K562 (cell line): ENCODE data around the gene ISYNA1. TPM values are rescaled to one million over a fixed set of nuclear protein-coding genes. Genes with fewer than 3 reads are reported as not detected.
A peak's percentile ranks its signal among the peaks of the same experiment; 100 is the strongest.

ENCODE experiments used
- ETV1 ChIP-seq: fragments of 450-650 bp; conservative IDR thresholded peaks from 2 replicates; pipeline ENCODE4 v1.6.1; 2016; ENCODE audit warnings: missing genetic modification characterization, control low read depth, low read depth, missing compliant biosample characterization
- ETV5 ChIP-seq: sonication (generic); formaldehyde crosslinking; IDR thresholded peaks from 2 replicates; pipeline ENCODE4 v1.4.0; 2020; ENCODE audit warnings: low read depth, mild to moderate bottlenecking, missing genetic modification reagents
- HCFC1 ChIP-seq: IDR thresholded peaks from 2 replicates; pipeline ENCODE4 v1.6.1; 2012; ENCODE audit warnings: low read depth, low read length, improper control_type of control experiment
- KAT8 ChIP-seq: fragments of 450-650 bp; IDR thresholded peaks from 2 replicates; pipeline ENCODE4 v1.6.1; 2016; ENCODE audit warnings: low read depth, mild to moderate bottlenecking
- MIER1 ChIP-seq: fragments of 450-650 bp; IDR thresholded peaks from 2 replicates; pipeline ENCODE4 v1.6.1; 2016; ENCODE audit warnings: antibody characterized with exemption, mild to moderate bottlenecking, low read depth
- NFIC ChIP-seq: fragments of 450-650 bp; IDR thresholded peaks from 2 replicates; pipeline ENCODE4 v1.6.1; 2017; ENCODE audit warnings: mild to moderate bottlenecking, inconsistent platforms
- SAP30 ChIP-seq: fragments of 200-600 bp; sonication (generic); IDR thresholded peaks from 2 replicates; pipeline ENCODE4 v1.6.1; 2012; ENCODE audit warnings: borderline replicate concordance, low read depth, mild to moderate bottlenecking, moderate library complexity, low read length, control low read depth, inconsistent platforms; ENCODE audit not compliant: insufficient read depth, poor library complexity, severe bottlenecking
- SMAD4 ChIP-seq: fragments of 250-450 bp; sonication (Bioruptor Pico); conservative IDR thresholded peaks from 2 replicates; pipeline ENCODE4 v1.8.0; 2021; ENCODE audit warnings: inconsistent platforms, mild to moderate bottlenecking, moderate library complexity
- SP2 ChIP-seq: IDR thresholded peaks from 2 replicates; pipeline ENCODE4 v1.6.1; 2011; ENCODE audit warnings: mild to moderate bottlenecking, low read depth, low read length, moderate library complexity; ENCODE audit not compliant: poor library complexity, severe bottlenecking; ENCODE audit errors: extremely low read depth
- SUPT5H ChIP-seq: fragments of 450-650 bp; IDR thresholded peaks from 2 replicates; pipeline ENCODE4 v1.6.1; 2016
- ZNF347 ChIP-seq: fragments of 450-650 bp; formaldehyde crosslinking; IDR thresholded peaks from 2 replicates; pipeline ENCODE4 v1.4.0; 2020; ENCODE audit warnings: low read depth, mild to moderate bottlenecking, moderate library complexity
- ZNF707 ChIP-seq: fragments of 250-450 bp; sonication (Bioruptor Pico); conservative IDR thresholded peaks from 2 replicates; pipeline ENCODE4 v1.8.0; 2022; ENCODE audit warnings: inconsistent platforms, mild to moderate bottlenecking, moderate library complexity
- polyA plus RNA-seq, 8 experiments: library from polyadenylated mRNA; depleted of rRNA in 4 of 8; stranded (reverse) in 5 of 8; unstranded in 3 of 8; fragments of >200 nt; fragmentation: Nextera tagmentation in 2 of 8; fragmentation: Illumina TruSeq in 1 of 8; extraction: Ambion mirVana in 2 of 8; extraction: Trizol in 1 of 8; gene quantifications; 2 replicates each; pipeline versions ENCODE4 v1.2.1 to v1.2.3, GENCODE V29; 2011 to 2014; ENCODE audit warnings: inconsistent platforms in 1 of 8, missing spikeins in 1 of 8
- total RNA-seq, 7 experiments: library from RNA; depleted of rRNA in 6 of 7; stranded (reverse); fragments of >200 nt in 6 of 7; fragmentation: Illumina TruSeq in 2 of 7; extraction: Trizol in 2 of 7; gene quantifications; 2 replicates each; pipeline versions ENCODE4 v1.2.1 to v1.2.3, GENCODE V29; 2011 to 2021; ENCODE audit warnings: low replicate concordance in 1 of 7
- TF ChIP-seq, protein P1 (sequence below), 2 experiments: fragments of 200-800 bp in 1 of 2; sonication (Bioruptor generic) in 1 of 2; sonication (generic) in 1 of 2; formaldehyde crosslinking in 1 of 2; IDR thresholded peaks in 1 of 2; conservative IDR thresholded peaks in 1 of 2; 2 replicates each; pipeline versions ENCODE4 v1.5.0 to v1.6.1; 2016 to 2020; ENCODE audit warnings: missing compliant biosample characterization in 1 of 2, missing genetic modification characterization in 1 of 2, missing genetic modification reagents in 1 of 2
- TF ChIP-seq, protein P2 (sequence below): sonication (generic); formaldehyde crosslinking; IDR thresholded peaks from 2 replicates; pipeline ENCODE4 v1.8.1; 2023; ENCODE audit warnings: mild to moderate bottlenecking, missing genetic modification reagents
- TF ChIP-seq, protein P3 (sequence below): fragments of 450-650 bp; formaldehyde crosslinking; IDR thresholded peaks from 2 replicates; pipeline ENCODE4 v1.4.0; 2022; ENCODE audit warnings: mild to moderate bottlenecking, moderate library complexity
- TF ChIP-seq, protein P4 (sequence below): fragments of 250-450 bp; sonication (Bioruptor Pico); IDR thresholded peaks from 2 replicates; pipeline ENCODE4 v1.9.0; 2021; ENCODE audit warnings: mild to moderate bottlenecking, inconsistent platforms

Gene ISYNA1
- total and polyA plus RNA-seq, 9 of the 15 experiments (the other 6 are each of a cell fraction or from before 2014, with no cell fraction given), result 21.8 to 460 (median 93.2) TPM

DNA sequence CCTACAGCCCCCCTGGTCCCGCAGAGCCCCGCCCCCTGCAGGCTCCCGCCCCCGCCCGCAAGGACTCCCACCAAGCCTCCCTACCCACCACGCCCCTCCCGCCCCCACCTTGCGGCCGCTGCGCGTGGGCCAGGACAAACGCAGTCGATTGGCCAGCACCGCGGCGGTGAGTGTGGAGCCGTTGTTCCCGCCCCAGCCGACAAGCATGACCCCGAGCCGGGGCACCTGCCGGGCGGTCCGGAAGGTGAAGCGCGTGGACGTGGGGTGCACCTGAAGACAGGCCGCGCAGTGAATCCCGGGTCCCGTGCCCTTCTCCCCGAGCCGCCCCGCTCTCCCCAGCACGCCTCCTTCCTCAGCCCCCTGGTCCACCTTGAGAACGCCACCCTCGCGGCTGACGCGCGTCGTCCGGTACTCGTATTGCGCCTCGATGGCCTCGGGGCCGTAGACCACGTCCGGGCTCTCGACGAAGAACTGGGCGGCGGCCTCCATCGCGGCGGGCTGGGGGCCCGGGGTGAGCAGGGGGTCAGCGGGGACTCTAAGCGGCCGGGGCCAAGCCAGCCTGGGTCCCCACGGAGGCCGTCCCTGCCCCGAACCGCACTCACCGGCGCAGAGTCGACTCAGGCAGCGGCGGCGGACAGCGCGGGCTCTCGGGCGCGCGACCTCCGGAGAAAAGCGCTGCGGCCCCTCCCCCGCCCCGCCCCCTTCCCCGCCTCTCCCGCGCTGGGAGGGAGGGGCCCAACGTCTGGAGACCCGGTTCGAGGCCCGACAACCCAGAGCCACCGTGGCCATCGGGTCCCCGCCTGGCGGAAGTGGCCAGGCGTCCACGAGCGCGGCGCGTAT lies at the start of gene ISYNA1 (continued):
- TF ChIP-seq, protein P1, sequence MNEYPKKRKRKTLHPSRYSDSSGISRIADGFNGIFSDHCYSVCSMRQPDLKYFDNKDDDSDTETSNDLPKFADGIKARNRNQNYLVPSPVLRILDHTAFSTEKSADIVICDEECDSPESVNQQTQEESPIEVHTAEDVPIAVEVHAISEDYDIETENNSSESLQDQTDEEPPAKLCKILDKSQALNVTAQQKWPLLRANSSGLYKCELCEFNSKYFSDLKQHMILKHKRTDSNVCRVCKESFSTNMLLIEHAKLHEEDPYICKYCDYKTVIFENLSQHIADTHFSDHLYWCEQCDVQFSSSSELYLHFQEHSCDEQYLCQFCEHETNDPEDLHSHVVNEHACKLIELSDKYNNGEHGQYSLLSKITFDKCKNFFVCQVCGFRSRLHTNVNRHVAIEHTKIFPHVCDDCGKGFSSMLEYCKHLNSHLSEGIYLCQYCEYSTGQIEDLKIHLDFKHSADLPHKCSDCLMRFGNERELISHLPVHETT (CRISPR knock-in tag; conservative IDR thresholded peaks at IDR 0.05 in 1 of 2, IDR thresholded peaks at IDR 0.05 in 1 of 2), result peak in 1 of 2 experiments; percentile 26; a peak in 1 of 4 replicates
- TF ChIP-seq ETV1 (tag) (peak; percentile 39; the same call in 1 of the 2 replicates), SUPT5H (peak; percentile 70; the same call in 1 of the 2 replicates), SMAD4 (no peak; the same call in 1 of the 2 replicates), MIER1 (no peak), ETV5 (CRISPR knock-in tag) (0 out of 2 replicates have a peak, but pooled peaks have one; percentile 45), HCFC1 (no peak), SP2 (no peak), NFIC (0 out of 2 replicates have a peak, but pooled peaks have one; percentile 39), KAT8 (no peak), ZNF707 (no peak), SAP30 (peak; percentile 83), ZNF347 (CRISPR knock-in tag) (no peak)
- TF ChIP-seq, protein P2, sequence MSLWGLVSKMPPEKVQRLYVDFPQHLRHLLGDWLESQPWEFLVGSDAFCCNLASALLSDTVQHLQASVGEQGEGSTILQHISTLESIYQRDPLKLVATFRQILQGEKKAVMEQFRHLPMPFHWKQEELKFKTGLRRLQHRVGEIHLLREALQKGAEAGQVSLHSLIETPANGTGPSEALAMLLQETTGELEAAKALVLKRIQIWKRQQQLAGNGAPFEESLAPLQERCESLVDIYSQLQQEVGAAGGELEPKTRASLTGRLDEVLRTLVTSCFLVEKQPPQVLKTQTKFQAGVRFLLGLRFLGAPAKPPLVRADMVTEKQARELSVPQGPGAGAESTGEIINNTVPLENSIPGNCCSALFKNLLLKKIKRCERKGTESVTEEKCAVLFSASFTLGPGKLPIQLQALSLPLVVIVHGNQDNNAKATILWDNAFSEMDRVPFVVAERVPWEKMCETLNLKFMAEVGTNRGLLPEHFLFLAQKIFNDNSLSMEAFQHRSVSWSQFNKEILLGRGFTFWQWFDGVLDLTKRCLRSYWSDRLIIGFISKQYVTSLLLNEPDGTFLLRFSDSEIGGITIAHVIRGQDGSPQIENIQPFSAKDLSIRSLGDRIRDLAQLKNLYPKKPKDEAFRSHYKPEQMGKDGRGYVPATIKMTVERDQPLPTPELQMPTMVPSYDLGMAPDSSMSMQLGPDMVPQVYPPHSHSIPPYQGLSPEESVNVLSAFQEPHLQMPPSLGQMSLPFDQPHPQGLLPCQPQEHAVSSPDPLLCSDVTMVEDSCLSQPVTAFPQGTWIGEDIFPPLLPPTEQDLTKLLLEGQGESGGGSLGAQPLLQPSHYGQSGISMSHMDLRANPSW (CRISPR knock-in tag), result 0 out of 2 replicates have a peak, but pooled peaks have one; percentile 55
- TF ChIP-seq, protein P3, sequence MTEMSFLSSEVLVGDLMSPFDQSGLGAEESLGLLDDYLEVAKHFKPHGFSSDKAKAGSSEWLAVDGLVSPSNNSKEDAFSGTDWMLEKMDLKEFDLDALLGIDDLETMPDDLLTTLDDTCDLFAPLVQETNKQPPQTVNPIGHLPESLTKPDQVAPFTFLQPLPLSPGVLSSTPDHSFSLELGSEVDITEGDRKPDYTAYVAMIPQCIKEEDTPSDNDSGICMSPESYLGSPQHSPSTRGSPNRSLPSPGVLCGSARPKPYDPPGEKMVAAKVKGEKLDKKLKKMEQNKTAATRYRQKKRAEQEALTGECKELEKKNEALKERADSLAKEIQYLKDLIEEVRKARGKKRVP (CRISPR knock-in tag), result no peak
- TF ChIP-seq, protein P4, sequence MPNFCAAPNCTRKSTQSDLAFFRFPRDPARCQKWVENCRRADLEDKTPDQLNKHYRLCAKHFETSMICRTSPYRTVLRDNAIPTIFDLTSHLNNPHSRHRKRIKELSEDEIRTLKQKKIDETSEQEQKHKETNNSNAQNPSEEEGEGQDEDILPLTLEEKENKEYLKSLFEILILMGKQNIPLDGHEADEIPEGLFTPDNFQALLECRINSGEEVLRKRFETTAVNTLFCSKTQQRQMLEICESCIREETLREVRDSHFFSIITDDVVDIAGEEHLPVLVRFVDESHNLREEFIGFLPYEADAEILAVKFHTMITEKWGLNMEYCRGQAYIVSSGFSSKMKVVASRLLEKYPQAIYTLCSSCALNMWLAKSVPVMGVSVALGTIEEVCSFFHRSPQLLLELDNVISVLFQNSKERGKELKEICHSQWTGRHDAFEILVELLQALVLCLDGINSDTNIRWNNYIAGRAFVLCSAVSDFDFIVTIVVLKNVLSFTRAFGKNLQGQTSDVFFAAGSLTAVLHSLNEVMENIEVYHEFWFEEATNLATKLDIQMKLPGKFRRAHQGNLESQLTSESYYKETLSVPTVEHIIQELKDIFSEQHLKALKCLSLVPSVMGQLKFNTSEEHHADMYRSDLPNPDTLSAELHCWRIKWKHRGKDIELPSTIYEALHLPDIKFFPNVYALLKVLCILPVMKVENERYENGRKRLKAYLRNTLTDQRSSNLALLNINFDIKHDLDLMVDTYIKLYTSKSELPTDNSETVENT (CRISPR knock-in tag), result peak; percentile 55; the same call in 1 of the 2 replicates
